GM12891 (cell line): Measurements from ENCODE around the gene FPR2.

ENCODE experiments used
- POLR2A ChIP-seq: IDR thresholded peaks from 2 replicates; pipeline ENCODE4 v1.6.1; 2011; ENCODE audit warnings: low read depth, low read length, control low read depth
- POLR2AphosphoS5 ChIP-seq: IDR thresholded peaks from 2 replicates; pipeline ENCODE4 v1.6.1; 2011; ENCODE audit warnings: low read depth, low read length, control low read depth
- SPI1 ChIP-seq: IDR thresholded peaks from 2 replicates; pipeline ENCODE4 v1.6.1; 2011; ENCODE audit warnings: low read depth, low read length, control low read depth
- TAF1 ChIP-seq: IDR thresholded peaks from 2 replicates; pipeline ENCODE4 v1.6.1; 2011; ENCODE audit warnings: low read depth, low read length, control low read depth

DNA sequence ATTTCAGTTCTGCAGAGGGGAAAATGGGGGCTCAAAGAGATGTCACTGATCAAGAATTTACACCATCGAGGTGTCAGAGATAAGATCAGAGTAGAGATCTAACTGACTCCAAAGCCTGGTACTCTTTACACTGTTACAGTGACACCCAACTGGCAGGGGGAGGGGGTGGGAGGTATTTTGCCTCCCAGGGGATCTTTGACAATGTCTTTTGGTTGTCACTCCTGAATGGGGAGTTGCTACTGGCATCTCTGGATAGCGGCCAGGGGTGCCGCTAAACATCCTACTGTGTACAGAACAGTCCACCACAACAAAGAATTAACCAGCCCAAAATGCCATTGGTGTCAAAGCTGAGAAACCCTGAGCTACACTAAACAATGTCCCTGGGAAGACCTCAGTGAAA, 37.1 kb downstream of the FPR2 start:
- TF ChIP-seq TAF1 = no peak
- no peak for TF ChIP-seq POLR2A
- no peak for TF ChIP-seq POLR2AphosphoS5
- TF ChIP-seq SPI1 = no peak
